Frontal cortex (tissue), 4 donors: Measurements from ENCODE around the gene LRBA. TPM values are rescaled to one million over a fixed set of nuclear protein-coding genes. Genes with fewer than 3 reads are reported as not detected.

Source experiments
- DNase-seq, 2 donors: peaks; one replicate each; pipeline ENCODE4 v3.0.0; 2012; ENCODE audit warnings: low spot score in 2 of 2
- FAIRE-seq: peaks from 2 replicates; lab custom pipeline; 2012; peaks lifted over from hg19 to GRCh38; lab: Jason Lieb, UNC
- total RNA-seq: library from RNA; depleted of rRNA; stranded (reverse); fragments of >200 nt; gene quantifications from one replicate; pipeline ENCODE4 v1.2.3, GENCODE V29; 2014
- donor health status: control.
- donor health status: control.
- donor health status: control.

The LRBA gene
- total RNA-seq, 1 donor from 2014 or later: 23.2 TPM

- FAIRE-seq (no peak), DNase-seq (no peak)
These were observed 635.6 kb downstream of the LRBA start for GRCh38 chr4:150379454-150379853.

GRCh38 chr4:150375025-150375424, 640.1 kb downstream of the LRBA start:
- DNase-seq: no peak
- no peak for FAIRE-seq

DNA sequence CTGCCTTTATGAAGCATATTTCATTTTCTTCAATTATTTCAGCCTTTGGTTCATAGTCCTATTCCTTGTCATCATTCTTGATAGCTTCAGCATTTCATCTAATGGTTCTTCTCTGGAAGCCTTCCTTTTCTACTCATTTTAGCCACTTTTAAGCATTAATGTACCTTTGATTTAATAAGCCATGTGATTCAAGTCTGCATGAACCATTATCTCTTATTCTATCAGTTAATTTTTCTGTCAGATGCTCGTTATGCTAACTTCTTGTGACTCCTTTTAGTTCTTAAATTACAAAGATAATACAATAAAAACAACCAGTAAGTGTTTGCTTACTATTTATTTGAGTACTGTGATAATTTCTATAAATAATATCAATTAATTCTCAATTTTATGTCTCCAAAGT, 643.2 kb downstream of the LRBA start:
- no peak for FAIRE-seq
- no peak for DNase-seq

- DNase-seq (no peak), FAIRE-seq (no peak)
These were observed 645.4 kb downstream of the LRBA start for GRCh38 chr4:150369434-150370380.

DNA sequence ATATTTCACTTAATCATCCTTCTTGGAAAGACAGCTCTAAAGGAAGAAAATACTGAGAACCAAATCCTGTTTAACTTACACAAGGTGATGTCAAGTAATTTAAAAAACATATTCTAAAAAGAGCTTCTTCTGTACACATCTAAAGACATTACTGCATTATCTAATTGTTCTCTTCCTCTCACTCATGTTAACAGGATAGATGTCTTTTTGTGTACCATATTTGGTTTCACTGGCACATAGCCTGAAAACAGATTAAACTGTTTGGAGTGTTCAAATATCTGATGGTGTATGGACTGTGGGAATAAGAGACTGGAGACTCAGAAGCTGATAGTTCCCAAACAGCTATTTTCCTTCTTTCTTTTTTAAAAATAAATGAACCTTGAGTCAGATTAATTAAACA, 646.4 kb downstream of the LRBA start:
- FAIRE-seq (no peak), DNase-seq (no peak)

GRCh38 chr4:150367326-150367725, 647.8 kb downstream of the LRBA start:
- FAIRE-seq (no peak), DNase-seq (no peak)

DNA sequence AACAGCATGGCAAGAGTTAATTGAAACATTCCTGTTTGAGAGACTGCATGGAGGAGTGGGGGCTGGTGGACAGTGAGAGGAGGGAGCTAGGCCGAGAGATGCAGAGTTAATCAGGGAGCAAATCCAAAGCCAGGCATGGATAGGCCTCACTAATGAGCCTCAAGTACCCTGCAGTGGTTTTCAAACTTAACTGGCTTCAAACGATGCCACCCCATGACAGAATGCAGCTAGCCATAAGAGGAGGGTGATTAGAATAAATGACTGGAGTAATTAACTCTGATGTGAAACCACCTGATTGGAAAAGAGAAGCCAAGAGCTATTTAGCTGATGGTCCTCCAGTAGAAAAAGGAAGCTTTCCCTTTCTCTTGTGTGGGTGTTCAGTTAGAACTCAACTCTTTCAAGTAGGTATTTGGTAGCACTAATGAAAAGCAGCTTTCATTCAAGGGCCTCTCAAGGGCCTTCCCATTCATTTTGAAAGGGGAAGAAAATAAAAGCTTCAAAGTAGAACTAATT, 648.5 kb downstream of the LRBA start:
- FAIRE-seq: no peak
- no peak for DNase-seq

DNA sequence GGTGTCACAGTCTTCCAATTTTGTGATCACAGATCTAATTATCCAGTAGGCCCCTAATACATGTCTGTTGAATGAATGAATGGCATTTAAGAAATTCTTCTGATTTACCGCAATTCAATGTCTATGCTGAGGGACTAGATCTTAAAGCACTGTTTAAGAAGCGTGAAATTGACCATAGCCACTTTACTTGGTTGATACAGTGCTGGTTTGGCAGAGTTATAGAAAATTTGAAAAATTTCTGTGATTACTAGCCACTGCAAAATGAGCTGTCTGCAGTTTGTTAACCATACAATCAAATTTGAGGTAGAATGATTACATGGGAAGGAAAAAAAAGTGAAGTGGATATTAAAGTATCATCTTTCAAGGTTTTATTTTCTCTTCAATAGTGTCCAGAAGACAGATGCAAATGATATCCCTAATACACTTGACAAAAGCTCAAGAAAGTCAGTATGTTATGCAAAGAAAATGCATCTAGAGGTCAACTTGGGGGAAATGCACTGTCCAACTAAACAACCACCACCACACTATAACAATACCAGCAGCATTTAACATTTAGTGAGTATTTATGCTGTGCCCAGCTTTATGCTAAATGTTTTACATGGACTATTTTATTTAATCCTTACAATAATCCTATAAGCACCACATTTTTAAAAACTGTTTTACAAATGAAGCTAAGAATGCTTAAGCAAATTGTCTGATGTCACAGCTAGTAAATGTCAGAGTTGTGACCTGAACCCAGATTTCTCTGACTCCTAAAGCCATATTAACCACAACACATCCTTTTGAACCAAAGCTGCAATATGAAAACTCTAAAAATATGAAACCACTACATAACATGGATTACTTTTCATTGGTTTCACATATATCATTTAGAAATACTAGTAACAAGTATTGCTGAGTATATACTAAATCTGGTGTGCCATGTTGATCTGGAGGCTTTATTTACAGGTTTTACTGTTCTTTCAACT, 651.1 kb downstream of the LRBA start:
- DNase-seq (no peak), FAIRE-seq (no peak)

GRCh38 chr4:150358691-150359090, 656.4 kb downstream of the LRBA start:
- DNase-seq (no peak), FAIRE-seq (no peak)

DNA sequence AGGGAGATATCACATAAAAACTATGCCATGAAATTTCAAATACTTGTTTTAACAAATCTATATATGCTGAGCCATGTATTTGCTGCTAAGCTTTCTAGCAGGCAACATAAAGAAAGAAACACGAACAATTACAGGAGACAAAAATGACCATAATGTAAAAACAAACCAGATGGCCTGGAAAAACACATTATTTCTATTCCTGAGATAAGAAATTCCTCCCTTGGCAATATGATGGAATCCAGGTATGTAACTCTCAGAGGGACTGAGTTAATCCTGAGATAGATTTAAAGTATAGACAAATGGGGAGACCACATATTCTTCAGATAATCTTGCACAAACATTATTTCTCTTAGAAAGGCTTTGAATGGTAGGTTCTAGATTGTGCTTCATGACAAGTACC, 657.3 kb downstream of the LRBA start:
- no peak for FAIRE-seq
- no peak for DNase-seq

DNA sequence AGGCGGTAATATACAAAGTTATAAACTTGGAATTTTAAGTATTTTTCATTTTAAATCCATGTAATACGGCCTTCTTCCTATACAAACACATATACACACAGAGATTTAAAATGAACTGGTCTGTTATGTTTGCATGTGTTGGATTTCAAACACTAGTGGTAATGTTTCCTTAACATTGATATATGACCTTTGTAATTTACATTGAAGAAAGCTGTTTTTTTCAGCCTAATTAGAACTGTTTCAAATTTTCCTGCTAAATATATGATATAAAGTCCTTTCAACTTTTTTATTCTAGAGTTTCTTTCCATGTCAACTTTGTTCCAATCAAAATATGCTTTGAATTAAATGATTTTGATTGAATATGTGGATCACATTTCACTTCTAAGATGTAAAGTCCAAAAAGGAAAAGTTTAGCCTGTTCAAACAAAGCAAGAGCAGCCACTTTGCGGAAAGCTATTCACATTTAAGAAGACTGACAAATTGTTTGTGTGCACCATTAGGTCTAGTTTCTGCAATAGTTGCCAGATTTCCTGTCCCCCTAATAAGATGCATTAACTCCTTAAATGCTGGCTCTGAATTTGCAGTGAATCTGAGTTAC, 659.1 kb downstream of the LRBA start:
- FAIRE-seq: no peak
- DNase-seq: no peak

GRCh38 chr4:150355418-150355817, 659.7 kb downstream of the LRBA start:
- FAIRE-seq: peak; percentile 59
- no peak for DNase-seq

DNA sequence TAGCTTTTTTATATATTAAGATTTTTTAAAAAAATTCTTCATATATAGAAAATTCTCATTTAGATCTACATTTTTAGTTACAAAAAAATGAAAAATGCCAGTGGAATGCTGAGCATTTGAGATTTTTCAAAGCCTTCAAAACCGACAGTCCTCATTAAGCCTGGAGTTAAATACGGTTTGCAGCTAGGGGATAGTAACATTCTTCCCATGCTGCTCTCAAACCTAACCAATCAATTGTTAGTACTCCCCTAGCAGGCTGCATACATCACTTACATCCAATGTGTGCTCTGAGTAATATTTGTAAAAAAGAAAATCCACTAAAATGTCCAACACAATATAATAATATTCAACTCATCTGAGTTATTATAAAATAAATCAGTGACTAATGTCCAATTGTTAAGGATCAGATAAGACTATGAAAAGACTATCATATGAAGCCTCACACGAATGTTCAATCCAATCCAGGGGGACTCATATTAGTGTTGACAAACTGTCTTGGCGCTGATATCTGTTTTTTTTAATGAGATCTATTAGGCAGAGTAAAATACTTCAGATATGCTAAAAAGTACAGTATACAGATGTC, 660.8 kb downstream of the LRBA start:
- DNase-seq: no peak
- FAIRE-seq: no peak

- DNase-seq (no peak), FAIRE-seq (no peak)
These were observed 667.0 kb downstream of the LRBA start for GRCh38 chr4:150348079-150348478.

- no peak for DNase-seq
- no peak for FAIRE-seq
These were observed 669.8 kb downstream of the LRBA start for GRCh38 chr4:150345207-150345744.

- no peak for DNase-seq
- FAIRE-seq: no peak
These were observed 671.3 kb downstream of the LRBA start for GRCh38 chr4:150343796-150344195.

DNA sequence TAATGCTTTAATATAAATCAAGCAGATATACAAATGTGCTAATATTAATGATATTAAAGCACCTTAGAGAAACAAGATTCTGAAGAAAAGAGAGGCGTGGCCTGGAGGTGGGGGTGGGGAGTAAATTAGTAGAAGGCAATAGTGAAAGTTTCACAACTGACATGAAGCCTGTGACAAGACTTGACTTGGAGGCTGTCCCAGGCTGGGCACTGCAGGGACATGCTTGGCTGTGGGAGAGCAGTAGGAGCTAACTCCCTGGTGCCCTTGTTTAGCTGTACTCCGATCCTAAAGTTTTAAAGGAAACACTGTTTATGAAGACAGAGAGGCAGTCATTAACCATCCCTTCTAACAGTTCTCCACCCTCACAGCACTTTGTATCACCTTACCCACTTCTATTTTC, 672.1 kb downstream of the LRBA start:
- DNase-seq (no peak), FAIRE-seq (no peak)

DNA sequence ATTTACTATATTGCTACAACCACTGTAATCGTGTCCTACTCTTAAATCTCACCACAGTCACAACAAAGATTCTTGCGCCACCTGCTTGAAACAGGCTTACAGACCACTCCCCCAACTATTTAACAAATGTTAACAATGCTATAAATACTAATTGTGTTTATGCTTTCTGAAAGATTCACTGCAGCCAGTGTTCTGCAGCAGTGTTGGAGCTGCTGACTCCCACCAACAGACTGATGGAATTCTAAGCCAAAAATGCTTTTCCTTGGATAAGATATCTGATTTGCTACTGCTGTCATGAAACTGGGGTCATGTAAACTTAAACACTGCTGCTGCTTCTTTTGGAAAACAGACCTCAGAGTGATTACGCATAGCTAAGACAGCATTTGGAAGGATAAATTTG, 677.4 kb downstream of the LRBA start:
- no peak for FAIRE-seq
- no peak for DNase-seq

GRCh38 chr4:150336676-150337412, 678.2 kb downstream of the LRBA start:
- FAIRE-seq (no peak), DNase-seq (no peak)
